ENCODE measurements around the gene ABCA5. TPM values are rescaled to one million over a fixed set of nuclear protein-coding genes. Genes with fewer than 3 reads are reported as not detected.

Gene ABCA5
- total and polyA plus RNA-seq, 2 donors (not counting 3 experiments of a cell fraction or from before 2014, with no cell fraction given), result 9.3 to 23.2 TPM

- Histone ChIP-seq H2AFZ (ENCODE audit: low read depth, low read length) (no peak overlapping the region), H3K27me3 (ENCODE audit: control insufficient read depth in 2 of 2, insufficient read depth in 2 of 2, low read length in 2 of 2) (no peaks in the 10 kb centered on the region), H3K9ac (replicated peaks; ENCODE audit: extremely low read depth, insufficient read depth, low read length) (no peak overlapping the region), H3K79me2 (ENCODE audit: control insufficient read depth, insufficient read depth, low read length) (no peaks in the 10 kb centered on the region), H3K27ac (ENCODE audit: insufficient read depth, low read depth, low read length) (no peak overlapping the region), H3K4me2 (ENCODE audit: insufficient read depth, low read length) (no peak overlapping the region), H3K9me3 (replicated peaks; ENCODE audit: control insufficient read depth, insufficient read depth, low read length) (no peaks in the 10 kb centered on the region), H3K4me3 (replicated peaks in 1 of 3; ENCODE audit: insufficient read depth in 1 of 3, low read depth in 1 of 3, low read length in 3 of 3) (no peak overlapping the region), H4K20me1 (replicated peaks; ENCODE audit: control insufficient read depth, extremely low read depth, insufficient read depth, low read length) (no peaks in the 10 kb centered on the region), H3K36me3 (ENCODE audit: control insufficient read depth in 2 of 2, extremely low read depth in 1 of 2, insufficient read depth in 2 of 2, low read length in 2 of 2) (no peaks in the 10 kb centered on the region), H3K4me1 (ENCODE audit: control insufficient read depth, extremely low read depth, insufficient read depth, low read length) (peaks cover 2% of the 10 kb centered on the region), H3K9me1 (replicated peaks; ENCODE audit: control insufficient read depth, extremely low read depth, insufficient read depth, low read length) (no peaks in the 10 kb centered on the region)
- DNase-seq (ENCODE audit: low read depth, low spot score) (no peak), FAIRE-seq (no peak)
- TF ChIP-seq FOS (IDR thresholded peaks at IDR 0.05; ENCODE audit: borderline replicate concordance, insufficient read depth, low read length) (no peak), MYC (IDR thresholded peaks at IDR 0.05; ENCODE audit: low read depth, low read length) (no peak), MAX (IDR thresholded peaks at IDR 0.05; ENCODE audit: insufficient read depth, insufficient read length) (no peak), JUN (IDR thresholded peaks at IDR 0.05; ENCODE audit: borderline replicate concordance, insufficient read depth, insufficient read length, low read depth) (no peak), POLR2AphosphoS5 (IDR thresholded peaks at IDR 0.05; ENCODE audit: insufficient read depth, low read depth, low read length) (no peak), GATA2 (IDR thresholded peaks at IDR 0.05; ENCODE audit: insufficient read depth, insufficient read length, low read depth, low read length) (no peak)
- BruUV-seq (replicated peaks), result no TSS peak
- CTCF ChIA-PET, result no interaction called here
- dilution Hi-C loops (cut with MboI; ENCODE audit: extremely low pct_ligation_motif_present, low sequenced_read_pairs), result no loop called here
- POLR2A ChIA-PET, result no interaction called here
- intact Hi-C loops (cut with micrococcal nuclease), result no loop called here
Observed at GRCh38 chr17:69275751-69276150, 51.2 kb downstream of the ABCA5 start.

- CTCF ChIA-PET, result interaction anchor here (1.2 to 1.4 kb wide), 2 partner anchors 24 to 251 kb away, joined by 3 to 5 read pairs; no protein-coding TSS in a partner anchor
Observed at GRCh38 chr17:69271023-69271422, 55.9 kb downstream of the ABCA5 start.

More at GRCh38 chr17:69271023-69271422, 55.9 kb downstream of the ABCA5 start:
- intact Hi-C loops (cut with micrococcal nuclease) (no loop called here), dilution Hi-C loops (cut with MboI; ENCODE audit: extremely low pct_ligation_motif_present, low sequenced_read_pairs) (no loop called here)
- Histone ChIP-seq H3K36me3 (ENCODE audit: control insufficient read depth in 2 of 2, extremely low read depth in 1 of 2, insufficient read depth in 2 of 2, low read length in 2 of 2) (no peaks in the 10 kb centered on the region), H2AFZ (ENCODE audit: low read depth, low read length) (no peak overlapping the region), H3K4me1 (ENCODE audit: control insufficient read depth, extremely low read depth, insufficient read depth, low read length) (peaks cover 29% of the 10 kb centered on the region), H3K9ac (replicated peaks; ENCODE audit: extremely low read depth, insufficient read depth, low read length) (no peak overlapping the region), H3K9me3 (replicated peaks; ENCODE audit: control insufficient read depth, insufficient read depth, low read length) (no peaks in the 10 kb centered on the region), H3K9me1 (replicated peaks; ENCODE audit: control insufficient read depth, extremely low read depth, insufficient read depth, low read length) (no peaks in the 10 kb centered on the region), H4K20me1 (replicated peaks; ENCODE audit: control insufficient read depth, extremely low read depth, insufficient read depth, low read length) (no peaks in the 10 kb centered on the region), H3K27me3 (ENCODE audit: control insufficient read depth in 2 of 2, insufficient read depth in 2 of 2, low read length in 2 of 2) (no peaks in the 10 kb centered on the region), H3K4me2 (ENCODE audit: insufficient read depth, low read length) (no peak overlapping the region), H3K79me2 (ENCODE audit: control insufficient read depth, insufficient read depth, low read length) (no peaks in the 10 kb centered on the region), H3K4me3 (replicated peaks in 1 of 3; ENCODE audit: insufficient read depth in 1 of 3, low read depth in 1 of 3, low read length in 3 of 3) (no peak overlapping the region), H3K27ac (ENCODE audit: insufficient read depth, low read depth, low read length) (no peak overlapping the region)
- FAIRE-seq, result no peak
- no peak for DNase-seq (ENCODE audit: low read depth, low spot score)
- BruUV-seq (replicated peaks), result no TSS peak
- TF ChIP-seq CTCF (IDR thresholded peaks at IDR 0.05; ENCODE audit: extremely low read depth in 1 of 2, insufficient read depth in 1 of 2, low read depth in 1 of 2, low read length in 2 of 2) (no peak), EZH2 (IDR thresholded peaks at IDR 0.05; ENCODE audit: borderline replicate concordance, low read depth, low read length, severe bottlenecking) (no peak), FOS (IDR thresholded peaks at IDR 0.05; ENCODE audit: borderline replicate concordance, insufficient read depth, low read length) (no peak), POLR2A (IDR thresholded peaks at IDR 0.05; ENCODE audit: low read depth, low read length) (no peak), MYC (IDR thresholded peaks at IDR 0.05; ENCODE audit: low read depth, low read length) (no peak), GATA2 (IDR thresholded peaks at IDR 0.05; ENCODE audit: insufficient read depth, insufficient read length, low read depth, low read length) (no peak), POLR2AphosphoS5 (IDR thresholded peaks at IDR 0.05; ENCODE audit: insufficient read depth, low read depth, low read length) (no peak), JUN (IDR thresholded peaks at IDR 0.05; ENCODE audit: borderline replicate concordance, insufficient read depth, insufficient read length, low read depth) (no peak), MAX (IDR thresholded peaks at IDR 0.05; ENCODE audit: insufficient read depth, insufficient read length) (no peak)
- POLR2A ChIA-PET, result no interaction called here
